ENCODE data around the gene OTX2. TPM values are rescaled to one million over a fixed set of nuclear protein-coding genes. Genes with fewer than 3 reads are reported as not detected.

Gene OTX2
- total and polyA plus RNA-seq, 2 of the 13 experiments (the other 11 are each of a cell fraction or from before 2014, with no cell fraction given), result not detected

GRCh38 chr14:56798447-56799342 lies 11.6 kb downstream of the OTX2 start (continued):
- TF ChIP-seq THRA (CRISPR knock-in tag; IDR thresholded peaks at IDR 0.05; ENCODE audit: borderline replicate concordance) (no peak), ZFP82 (CRISPR knock-in tag; IDR thresholded peaks at IDR 0.05; ENCODE audit: borderline replicate concordance) (no peak), ZNF616 (CRISPR knock-in tag; IDR thresholded peaks at IDR 0.05; ENCODE audit: low read depth) (no peak)

- Histone ChIP-seq H3K36me3 (replicated peaks in 1 of 2; ENCODE audit: control insufficient read depth in 1 of 2, insufficient read depth in 2 of 2, low read length in 2 of 2) (no peaks in the 10 kb centered on the region), H2AFZ (ENCODE audit: low read length) (no peak overlapping the region), H3K27ac (ENCODE audit: extremely low read length, insufficient read depth, low read length) (no peak overlapping the region), H3K79me2 (ENCODE audit: insufficient read depth, low read length) (no peaks in the 10 kb centered on the region), H3K9ac (ENCODE audit: insufficient read depth, low read depth, low read length) (no peak overlapping the region), H3K4me3 (replicated peaks in 1 of 3; ENCODE audit: insufficient read depth in 1 of 3, low read depth in 2 of 3, low read length in 3 of 3) (no peak overlapping the region), H3K27me3 (ENCODE audit: control insufficient read depth in 1 of 2, insufficient read depth in 2 of 2, low read length in 2 of 2) (peaks cover under 1 to 61% of the 10 kb centered on the region in 2 experiments), H3K4me2 (ENCODE audit: low read depth, low read length) (no peak overlapping the region), H4K20me1 (ENCODE audit: insufficient read depth, low read length) (no peaks in the 10 kb centered on the region), H3K4me1 (ENCODE audit: insufficient read depth, low read length) (no peaks in the 10 kb centered on the region), H3K9me3 (ENCODE audit: low read length) (no peaks in the 10 kb centered on the region)
- in situ Hi-C loops (cut with HindIII; ENCODE audit: extremely low pct_ligation_motif_present, low pct_unique_long_range_greater_than_20kb) (no loop called here), intact Hi-C loops (cut with micrococcal nuclease; ENCODE audit: unreplicated experiment) (no loop called here)
- 64% methylated on average over 32 of the region's 77 CpGs for WGBS (ENCODE audit: low lambda C conversion rate)
- ATAC-seq, result peak; percentile 37; the same call in 1 of the 3 replicates
- FAIRE-seq, result no peak
- ChIA-PET POLR2A (no interaction called here), CTCF (ENCODE audit: low intra/inter-chr PET ratio, low total read pairs) (no interaction called here)
- BruUV-seq (replicated peaks), result no TSS peak
- DNase-seq (ENCODE audit: low spot score), result no peak
- TF ChIP-seq PRPF4 (IDR thresholded peaks at IDR 0.05; ENCODE audit: low read depth, low read length, poor library complexity, severe bottlenecking), result no peak
- TF ChIP-seq GTF2F1 (IDR thresholded peaks at IDR 0.05; ENCODE audit: low read length), result no peak
- TF ChIP-seq CREBL2 (CRISPR knock-in tag; IDR thresholded peaks at IDR 0.05; ENCODE audit: borderline replicate concordance), result no peak
- no peak for TF ChIP-seq MXD1 (CRISPR knock-in tag; IDR thresholded peaks at IDR 0.05)
- no peak for TF ChIP-seq PRDM10 (CRISPR knock-in tag; IDR thresholded peaks at IDR 0.05; ENCODE audit: low read depth)
- TF ChIP-seq SMAD1 (CRISPR knock-in tag; IDR thresholded peaks at IDR 0.05; ENCODE audit: borderline replicate concordance, low read depth), result no peak
- no peak for TF ChIP-seq NCOR1 (IDR thresholded peaks at IDR 0.05; ENCODE audit: borderline replicate concordance, low read length)
- TF ChIP-seq DDIT3 (CRISPR knock-in tag; IDR thresholded peaks at IDR 0.05), result no peak
These were observed 12.5 kb downstream of the OTX2 start for GRCh38 chr14:56797569-56798446.

Measured in HepG2 (cell line).